ENCODE data around the gene CTSG.
"Not testable (repeated sequence)": the region's sequence is repeated elsewhere in the genome, so short reads cannot be mapped to it uniquely, and the experiment has no call there.

The CTSG gene

GRCh38 chr14:24542346-24542936, 33.6 kb downstream of the CTSG start:
- no peak for DNase-seq

GRCh38 chr14:24535737-24536136, 40.3 kb downstream of the CTSG start:
- no peak for DNase-seq

GRCh38 chr14:24534286-24534685, 41.8 kb downstream of the CTSG start:
- no peak for DNase-seq

GRCh38 chr14:24525877-24526620, 50.0 kb downstream of the CTSG start:
- not testable (repeated sequence) for DNase-seq

Measured in activated CD4-positive, alpha-beta T cell treated with anti-CD3 and anti-CD28 coated beads for 4 hours (primary cell).